HG03280 (cell line): ENCODE data around the gene COL11A2.
"Not testable (repeated sequence)": the region's sequence is repeated elsewhere in the genome, so short reads cannot be mapped to it uniquely, and the experiment has no call there.

ENCODE experiments used
- ATAC-seq: cut with Tn5 transposase; IDR thresholded peaks from one replicate; pipeline ENCODE4 v1.9.1; 2021; ENCODE audit warnings: mild to moderate bottlenecking, moderate library complexity; ENCODE audit not compliant: unreplicated experiment

COL11A2 gene

GRCh38 chr6:33192105-33192646, at the start of gene COL11A2:
Gene COL11A2, minus strand, starts transcription at chr6:33192467. Its CDS starts 227 bp downstream, at chr6:33192240.
- ATAC-seq = no peak

DNA sequence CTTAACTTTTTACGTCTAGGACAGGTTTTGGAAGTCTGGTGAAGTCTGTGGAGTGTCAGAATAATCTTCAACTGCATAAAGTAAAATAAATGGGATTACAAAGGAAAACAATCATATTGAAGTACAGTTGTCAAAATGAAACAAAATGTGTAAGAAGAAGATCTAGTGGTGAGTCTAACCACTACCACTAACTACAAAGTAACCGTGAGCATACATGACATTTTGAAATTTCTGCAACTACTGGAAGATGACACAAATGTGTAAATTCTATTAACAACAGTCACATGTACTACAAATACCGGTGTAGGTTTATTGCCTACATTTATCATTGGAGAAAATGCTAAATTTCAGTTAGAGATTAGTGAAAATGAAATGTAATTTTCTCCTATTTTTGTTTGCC, 49.7 kb upstream of the COL11A2 start:
- ATAC-seq = no peak

GRCh38 chr6:33237741-33238140, 45.5 kb upstream of the COL11A2 start:
- ATAC-seq = no peak

DNA sequence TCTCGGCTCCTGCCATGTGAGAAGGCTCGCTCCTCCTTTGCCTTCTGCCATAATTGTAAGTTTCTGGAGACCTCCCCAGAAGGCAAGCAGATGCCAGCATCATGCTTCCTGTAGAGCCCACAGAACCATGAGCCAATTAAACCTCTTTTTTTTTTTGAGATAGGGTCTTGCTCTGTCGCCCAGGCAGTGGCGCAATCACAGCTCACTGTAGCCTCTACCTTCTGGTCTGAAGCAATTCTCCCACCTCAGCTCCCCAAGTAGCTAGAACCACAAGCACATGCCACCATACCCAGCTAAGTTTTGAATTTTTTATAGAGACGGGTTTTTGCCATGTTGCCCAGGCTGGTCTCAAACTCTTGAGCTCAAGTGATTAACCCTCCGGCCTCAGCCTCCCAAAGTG, 44.6 kb upstream of the COL11A2 start:
- ATAC-seq = no peak

DNA sequence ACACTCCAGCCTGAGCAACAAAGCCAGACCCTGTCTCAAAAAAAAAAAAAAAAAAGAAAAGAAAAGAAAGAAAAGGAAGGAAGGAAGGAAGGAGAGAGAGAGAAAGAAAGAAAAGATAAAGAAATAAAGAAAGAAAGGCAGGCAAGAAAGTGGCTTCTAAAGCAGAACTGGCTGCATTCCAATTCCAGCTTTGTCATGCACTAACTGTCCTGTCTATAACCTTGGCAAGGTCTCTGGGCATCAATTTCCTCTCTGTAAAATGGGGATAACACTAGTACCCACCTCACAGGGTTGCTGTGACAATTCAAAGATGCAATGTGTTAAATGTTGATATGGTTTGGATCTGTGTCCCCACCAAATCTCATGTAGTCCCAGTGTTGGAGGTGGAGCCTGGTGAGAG, 44.1 kb upstream of the COL11A2 start:
- no peak for ATAC-seq

- no peak for ATAC-seq
Observed at GRCh38 chr6:33235221-33235634, 43.0 kb upstream of the COL11A2 start.

- not testable (repeated sequence) for ATAC-seq
Observed at GRCh38 chr6:33226503-33227120, 34.3 kb upstream of the COL11A2 start.

DNA sequence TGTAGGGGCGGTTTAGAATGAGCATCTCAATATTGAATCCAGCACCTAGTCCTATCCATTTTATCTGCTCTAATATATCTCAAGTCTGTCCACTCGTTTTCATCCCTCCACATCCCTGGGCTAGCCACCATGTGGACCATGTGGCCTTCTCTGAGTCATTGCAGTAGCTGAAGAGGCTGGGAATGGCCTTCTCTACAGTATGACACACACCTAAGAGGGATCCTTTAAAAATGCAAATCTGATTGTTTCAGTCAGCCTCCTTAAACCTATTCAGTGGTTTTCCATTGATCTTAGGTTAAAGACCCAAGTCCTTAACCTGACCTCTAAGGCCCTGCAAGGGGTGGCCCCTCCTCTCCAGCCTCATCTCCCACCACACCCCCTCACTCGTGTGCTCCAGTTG, 25.4 kb upstream of the COL11A2 start:
- no peak for ATAC-seq

DNA sequence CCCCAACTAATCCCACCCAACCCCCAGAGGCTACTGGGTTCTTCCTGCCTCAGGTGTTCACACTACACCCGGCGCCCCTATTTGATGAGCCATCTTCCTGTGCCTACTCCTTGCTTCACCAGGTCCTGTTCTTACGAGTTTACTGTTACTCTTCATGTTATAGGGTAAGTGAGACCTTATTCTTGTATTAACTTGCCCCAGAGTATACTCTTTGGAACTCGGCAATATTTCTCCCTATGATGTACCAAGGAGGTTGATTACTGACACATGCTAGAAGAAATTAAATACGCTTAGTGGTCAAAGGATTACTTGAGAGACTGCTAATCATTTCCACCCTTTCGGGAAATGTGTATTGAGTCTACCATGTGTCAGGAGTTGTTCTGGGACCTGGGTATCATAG, 25.0 kb upstream of the COL11A2 start:
- no peak for ATAC-seq

GRCh38 chr6:33216117-33216649, 23.9 kb upstream of the COL11A2 start:
- no peak for ATAC-seq

- ATAC-seq = no peak
Observed at GRCh38 chr6:33215271-33216116, 23.2 kb upstream of the COL11A2 start.

- ATAC-seq = no peak
Observed at GRCh38 chr6:33213989-33214335, 21.7 kb upstream of the COL11A2 start.

DNA sequence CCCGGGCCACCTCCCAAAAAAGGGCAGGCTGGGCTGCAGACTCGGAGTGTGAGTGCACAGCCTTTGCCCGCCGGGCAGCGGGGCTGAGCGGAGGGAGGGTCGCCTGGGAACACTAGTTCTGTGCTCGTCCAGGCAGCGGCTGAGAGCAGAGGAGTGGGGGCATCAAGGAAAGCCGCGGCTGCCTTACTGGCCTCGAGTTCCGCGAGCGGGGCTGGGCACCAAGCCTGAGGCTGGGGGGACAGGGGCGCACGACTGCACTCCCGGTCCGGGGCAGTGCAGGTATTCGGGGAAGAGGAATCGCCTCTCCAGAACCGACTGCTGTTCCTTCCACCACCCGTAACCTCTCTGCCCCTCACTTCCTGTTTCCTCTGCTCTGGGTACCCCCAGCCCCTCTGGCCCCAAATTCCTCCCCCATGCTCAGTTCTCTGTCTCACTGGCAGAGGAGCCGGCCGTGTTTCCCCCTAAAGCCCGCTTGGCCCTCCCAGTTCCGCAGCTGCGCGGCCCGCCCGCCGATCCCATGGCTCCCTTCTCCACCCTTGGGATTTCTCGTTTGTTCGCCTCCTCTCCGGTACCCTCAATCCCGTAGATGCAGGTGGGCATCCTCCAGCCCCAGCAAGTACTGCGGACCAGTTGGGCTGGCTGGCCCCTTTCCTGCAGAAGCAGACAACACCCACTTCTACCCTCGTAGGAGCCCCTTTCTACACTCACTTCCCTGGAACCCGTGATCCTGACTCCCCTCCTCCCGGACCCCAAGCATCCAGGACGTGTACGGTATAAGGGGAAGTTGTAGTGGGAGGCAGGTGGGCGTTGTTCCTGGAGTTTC, 21.1 kb upstream of the COL11A2 start:
- ATAC-seq = no peak

DNA sequence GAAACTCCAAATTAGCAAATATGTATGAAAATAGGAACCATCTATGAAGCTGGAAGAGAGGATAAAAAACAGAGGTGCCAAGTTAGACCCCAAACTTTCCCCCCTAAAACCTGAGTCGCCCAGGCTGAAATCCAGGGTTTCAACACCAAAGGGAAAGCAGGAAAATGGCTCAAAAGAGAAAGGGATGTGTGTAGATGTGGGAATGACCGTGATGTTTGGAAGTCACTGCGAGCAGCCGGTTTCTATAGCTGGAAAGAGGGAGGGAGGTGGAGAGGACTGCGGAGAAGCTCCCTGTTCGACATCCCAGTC, 20.5 kb upstream of the COL11A2 start:
- ATAC-seq = no peak

- no peak for ATAC-seq
Observed at GRCh38 chr6:33211666-33212422, 19.6 kb upstream of the COL11A2 start.

- no peak for ATAC-seq
Observed at GRCh38 chr6:33211136-33211535, 18.9 kb upstream of the COL11A2 start.

- ATAC-seq = no peak
Observed at GRCh38 chr6:33209856-33210255, 17.6 kb upstream of the COL11A2 start.

- no peak for ATAC-seq
Observed at GRCh38 chr6:33208091-33208967, 16.1 kb upstream of the COL11A2 start, which contains the start of gene RING1. Gene RING1, plus strand, starts transcription at chr6:33208500. Its CDS starts 323 bp downstream, at chr6:33208823.

DNA sequence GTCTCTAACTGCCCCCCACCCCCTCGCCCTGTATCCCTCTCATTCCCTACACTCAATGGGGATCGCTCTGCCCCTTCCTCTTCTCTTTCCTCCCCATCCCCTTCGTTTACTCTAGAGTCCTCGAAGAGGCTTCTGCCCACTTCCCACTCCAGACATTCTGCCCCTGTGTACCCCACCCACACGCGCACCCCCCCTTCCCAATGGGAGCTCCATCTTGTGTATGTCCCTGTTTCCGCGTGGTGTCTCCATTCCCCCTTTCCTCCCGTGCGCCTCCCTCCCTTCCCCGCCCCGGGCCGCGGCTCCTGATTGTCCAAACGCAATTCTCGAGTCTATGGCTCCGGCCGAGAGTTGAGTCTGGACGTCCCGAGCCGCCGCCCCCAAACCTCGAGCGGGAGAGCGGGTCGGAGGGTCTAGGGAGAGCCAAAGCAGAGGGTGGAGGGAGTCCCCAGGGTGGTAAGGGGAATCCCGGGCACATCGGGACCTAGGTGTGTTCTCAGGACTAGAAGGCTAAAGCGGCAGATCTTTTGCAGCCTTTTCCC, 15.4 kb upstream of the COL11A2 start:
- ATAC-seq = no peak
